Activated gamma-delta T cell (primary cell): ENCODE data around the gene ZNF622.

Experiments
- DNase-seq: peaks from one replicate; lab custom pipeline; 2025; lab: John Stamatoyannopoulos, UW

Gene ZNF622

DNA sequence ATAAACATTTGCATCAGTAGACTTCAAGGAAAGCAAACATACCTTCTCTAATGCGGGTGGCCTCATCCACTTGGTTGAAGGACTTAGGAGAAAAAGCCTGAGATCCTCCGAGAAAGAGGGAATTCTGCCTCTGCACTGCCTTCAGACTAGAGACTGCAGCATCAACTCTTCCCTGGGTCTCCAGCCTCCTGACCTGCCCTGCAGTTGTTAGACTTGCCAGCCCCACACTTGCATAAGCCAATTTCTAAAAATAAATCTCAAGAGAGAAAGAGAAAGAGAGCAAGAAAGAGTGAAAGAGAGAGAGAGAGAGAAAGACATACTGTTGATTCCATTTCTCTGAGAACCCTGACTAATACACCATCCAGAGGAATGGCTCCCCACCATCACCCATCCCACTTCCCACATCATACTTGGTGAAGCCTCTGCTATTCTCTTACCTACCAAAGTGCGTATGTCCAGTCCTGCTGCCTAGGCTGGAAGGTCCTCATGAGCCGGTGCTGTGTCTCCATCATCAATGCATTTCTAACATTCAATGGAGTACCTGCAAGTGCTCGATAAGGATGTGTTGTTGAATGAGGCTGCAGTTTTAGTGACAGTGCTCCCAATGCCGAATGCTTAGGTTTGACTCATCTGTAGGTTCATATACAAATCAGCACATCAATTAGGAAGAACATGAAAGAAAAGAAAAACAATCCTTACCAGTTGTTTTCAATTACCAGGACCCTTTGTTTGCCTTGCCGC is 35.1 kb downstream of the ZNF622 start:
- DNase-seq: no peak

- DNase-seq: no peak
Observed at GRCh38 chr5:16428359-16428758, 37.2 kb downstream of the ZNF622 start.

- no peak for DNase-seq
Observed at GRCh38 chr5:16427587-16427986, 38.0 kb downstream of the ZNF622 start.

DNA sequence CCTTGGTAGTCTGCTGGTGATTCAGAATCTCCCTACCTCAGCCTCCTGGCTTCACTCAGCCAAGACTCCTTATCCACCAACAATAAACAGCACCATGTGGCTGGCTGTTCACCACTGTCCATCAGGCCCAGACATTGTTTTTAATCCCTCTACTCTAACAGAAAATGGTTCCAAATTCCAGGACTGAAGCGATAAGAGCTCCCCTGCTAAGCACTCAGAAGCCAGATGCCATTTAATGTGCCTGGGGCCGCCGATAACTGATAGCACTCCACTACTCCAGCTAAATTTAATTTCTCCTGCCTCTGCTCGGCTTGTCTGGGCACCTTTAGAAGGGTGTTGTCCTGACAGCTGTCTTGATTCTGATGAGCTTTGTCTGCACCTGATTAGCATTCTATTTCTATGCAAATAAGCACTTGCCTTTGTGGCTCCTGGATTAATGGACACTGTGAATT is 47.1 kb downstream of the ZNF622 start:
- DNase-seq: no peak

DNA sequence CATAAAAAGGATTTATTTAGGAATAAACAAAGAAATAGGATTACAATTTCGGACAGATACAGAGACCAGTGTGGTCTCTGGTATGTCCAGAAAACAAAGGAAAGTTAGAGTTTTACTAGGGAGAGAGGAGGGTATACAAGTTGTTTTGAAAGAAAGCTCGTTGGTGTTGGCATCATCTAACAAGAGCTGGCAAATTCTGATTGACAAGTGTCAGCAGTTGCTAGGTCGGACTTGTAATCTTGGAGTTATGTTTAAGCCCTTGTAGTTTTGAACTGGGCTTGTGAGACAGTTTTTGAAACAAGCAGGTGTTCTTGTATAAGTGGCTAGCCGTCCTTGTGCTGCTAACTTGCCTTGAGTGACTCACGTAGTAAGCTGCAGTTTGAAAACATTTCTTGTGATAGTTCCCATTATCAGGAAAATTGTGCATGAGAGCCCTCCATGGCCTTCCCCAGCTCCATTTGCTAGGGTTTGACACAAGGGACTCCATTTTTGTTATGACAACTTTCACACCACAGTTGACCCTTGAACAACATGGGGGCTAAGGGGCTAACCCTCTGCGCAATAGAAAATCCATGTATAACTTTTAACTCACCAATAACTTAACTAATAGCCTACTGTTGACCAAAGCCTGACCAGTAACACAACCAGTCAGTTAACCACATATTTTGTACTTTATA is 48.1 kb downstream of the ZNF622 start:
- no peak for DNase-seq

DNA sequence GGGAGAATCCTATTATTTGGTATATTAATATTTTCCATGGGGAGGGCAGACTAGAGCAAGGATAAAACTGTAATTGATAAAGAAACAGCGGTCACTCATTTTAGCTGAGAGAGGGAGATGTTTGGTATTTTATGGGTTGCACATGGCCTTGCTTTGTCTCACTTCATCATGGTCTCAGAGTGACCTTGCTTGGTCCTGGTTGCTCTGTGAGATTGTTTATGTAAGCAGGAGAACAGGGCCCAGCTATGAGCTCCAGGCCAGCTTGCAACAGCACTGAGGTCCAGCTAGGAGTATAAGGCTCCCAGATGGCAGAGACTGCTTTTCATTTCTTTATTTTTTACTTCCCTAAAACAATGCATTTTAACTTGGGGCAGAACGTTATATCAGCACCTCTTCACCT is 50.7 kb downstream of the ZNF622 start:
- DNase-seq: no peak

GRCh38 chr5:16413166-16413860 is 52.3 kb downstream of the ZNF622 start:
- no peak for DNase-seq

DNA sequence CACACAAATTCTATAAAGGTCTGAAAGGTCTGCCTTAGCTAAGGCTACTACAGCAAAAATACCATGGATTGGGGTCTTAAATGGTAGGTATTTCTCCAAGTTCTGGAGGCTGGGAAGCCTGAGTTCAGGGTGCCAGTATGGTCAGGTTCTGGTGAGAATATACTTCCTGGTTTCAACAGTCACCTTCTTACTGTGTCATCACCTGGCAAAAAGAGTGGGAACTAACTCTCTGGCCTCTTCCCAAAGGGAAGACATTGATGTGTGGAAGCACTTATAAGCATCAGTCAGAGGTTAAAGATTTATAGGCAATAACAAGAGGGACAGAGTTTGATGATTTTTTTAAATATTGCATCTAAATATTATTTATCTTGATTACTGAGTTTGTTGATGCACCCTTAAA is 53.0 kb downstream of the ZNF622 start:
- DNase-seq: no peak

GRCh38 chr5:16411741-16412455 is 53.7 kb downstream of the ZNF622 start:
- no peak for DNase-seq

DNA sequence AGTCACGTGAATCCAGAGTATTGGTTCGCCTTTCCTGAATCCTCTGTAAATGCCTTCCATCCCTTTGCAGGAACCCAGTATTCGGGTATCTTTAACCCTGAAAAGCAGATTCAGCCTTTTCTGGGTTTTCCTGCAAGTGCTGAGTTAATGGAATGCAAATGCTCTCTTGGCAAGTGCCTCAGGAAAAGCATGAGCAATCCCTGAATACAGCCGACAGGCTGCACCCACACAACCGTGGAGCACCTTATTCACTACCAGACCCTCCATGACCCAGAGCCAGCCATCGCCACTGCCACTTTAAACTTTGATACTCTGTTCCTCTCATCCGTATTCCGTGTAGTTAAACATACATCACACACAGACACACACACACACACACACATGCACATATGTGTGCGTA is 54.4 kb downstream of the ZNF622 start:
- no peak for DNase-seq

- no peak for DNase-seq
Observed at GRCh38 chr5:16410338-16410737, 55.3 kb downstream of the ZNF622 start.

DNA sequence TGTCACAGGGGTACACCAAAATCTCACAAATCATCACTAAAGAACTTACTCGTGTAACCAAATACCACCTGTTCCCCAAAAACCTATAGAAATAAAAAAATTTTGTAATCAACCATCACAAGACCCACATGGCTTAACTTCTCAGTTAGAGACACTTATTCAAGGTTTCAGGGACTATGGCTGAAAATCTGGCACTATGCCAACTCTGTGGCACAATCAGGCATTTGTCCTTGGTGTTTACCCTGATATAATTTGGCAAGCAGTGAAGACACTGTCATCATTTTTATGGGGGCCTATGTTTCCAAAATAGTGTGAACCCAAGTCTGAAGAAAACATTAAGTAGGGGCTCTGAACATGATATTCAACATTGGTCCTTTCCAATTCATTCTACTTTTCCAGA is 59.0 kb downstream of the ZNF622 start:
- no peak for DNase-seq

DNA sequence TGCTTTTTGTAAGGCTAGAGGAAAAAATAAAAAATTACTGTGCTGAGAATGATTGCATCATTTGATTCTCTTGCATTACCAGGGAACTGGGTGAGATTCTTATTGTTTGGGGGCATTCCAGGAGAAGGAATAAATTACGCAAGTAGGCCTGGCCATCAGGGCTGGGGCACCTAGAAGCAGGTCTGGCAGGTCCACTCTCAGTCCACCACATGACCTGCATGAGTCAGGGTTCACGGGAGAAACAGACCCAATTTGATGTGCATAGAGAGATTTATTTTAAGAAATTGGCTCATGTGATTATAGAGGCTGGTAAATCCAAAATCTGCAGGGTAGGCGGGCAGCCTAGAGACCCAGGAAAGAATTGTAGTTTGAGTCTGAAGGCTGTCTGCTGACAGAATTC is 59.6 kb downstream of the ZNF622 start:
- no peak for DNase-seq
